ENCODE measurements around the gene PUS3.

GRCh38 chr11:125904678-125905077, 1.7 kb upstream of the PUS3 start:
- no peak for TF ChIP-seq GATA2 (IDR thresholded peaks at IDR 0.05; ENCODE audit: low read depth, low read length)
- TF ChIP-seq GATA3 (IDR thresholded peaks at IDR 0.05; ENCODE audit: low read depth, low read length), result no peak
